PC-3 (cell line): ENCODE results near the gene RFXAP.

Source experiments
- CTCF ChIP-seq: fragments of 300-600 bp; sonication (generic); conservative IDR thresholded peaks from 2 replicates; pipeline ENCODE4 v1.5.1; 2017; ENCODE audit warnings: antibody characterized with exemption, low read depth, mild to moderate bottlenecking, low read length
- EZH2phosphoT487 ChIP-seq: fragments of 300-600 bp; sonication (generic); IDR thresholded peaks from 2 replicates; pipeline ENCODE4 v1.6.1; 2018; ENCODE audit warnings: mild to moderate bottlenecking, antibody characterized with exemption, low read length, borderline replicate concordance

- no peak for TF ChIP-seq CTCF
- no peak for TF ChIP-seq EZH2phosphoT487
These were observed 10.7 kb downstream of the RFXAP start for GRCh38 chr13:36829753-36830152.
